ENCODE results near the gene FAM200B. TPM values are rescaled to one million over a fixed set of nuclear protein-coding genes. Genes with fewer than 3 reads are reported as not detected.

FAM200B gene
- total RNA-seq, 1 donor from 2014 or later, result 43.6 TPM

GRCh38 chr4:15676039-15676438 lies 5.6 kb upstream of the FAM200B start:
- no peak overlapping the region for H3K27ac Mint-ChIP-seq
- H3K9me3 Mint-ChIP-seq, result no peaks in the 10 kb centered on the region
- H3K27me3 Mint-ChIP-seq, result no peaks in the 10 kb centered on the region
- peaks cover 27% of the 10 kb centered on the region for H3K36me3 Mint-ChIP-seq
- TF ChIP-seq CTCF (conservative IDR thresholded peaks at IDR 0.05), result no peak
- DNase-seq (ENCODE audit: extremely low spot score, unreplicated experiment), result no peak
- H3K4me1 Mint-ChIP-seq (ENCODE audit: unreplicated experiment), result peaks cover 15% of the 10 kb centered on the region
- H3K4me3 Mint-ChIP-seq, result no peak overlapping the region

- no peaks in the 10 kb centered on the region for H3K27me3 Mint-ChIP-seq
- no peak for DNase-seq (ENCODE audit: extremely low spot score, unreplicated experiment)
These were observed 4.7 kb upstream of the FAM200B start for GRCh38 chr4:15676899-15677298.

GRCh38 chr4:15677507-15677988 lies 4.1 kb upstream of the FAM200B start:
- Mint-ChIP-seq H3K4me1 (ENCODE audit: unreplicated experiment) (peaks cover 15% of the 10 kb centered on the region), H3K27ac (peak overlapping the region; percentile 87), H3K36me3 (peaks cover 22% of the 10 kb centered on the region), H3K9me3 (no peaks in the 10 kb centered on the region), H3K4me3 (peak overlapping the region; percentile 81), H3K27me3 (no peaks in the 10 kb centered on the region)
- TF ChIP-seq CTCF (conservative IDR thresholded peaks at IDR 0.05), result no peak
- DNase-seq (ENCODE audit: extremely low spot score, unreplicated experiment), result no peak

More at GRCh38 chr4:15676899-15677298, 4.7 kb upstream of the FAM200B start:
- H3K4me3 Mint-ChIP-seq, result no peak overlapping the region
- peak overlapping the region; percentile 87 for H3K27ac Mint-ChIP-seq
- no peaks in the 10 kb centered on the region for H3K9me3 Mint-ChIP-seq
- H3K4me1 Mint-ChIP-seq (ENCODE audit: unreplicated experiment), result peaks cover 15% of the 10 kb centered on the region
- peaks cover 22% of the 10 kb centered on the region for H3K36me3 Mint-ChIP-seq
- TF ChIP-seq CTCF (conservative IDR thresholded peaks at IDR 0.05), result no peak

GRCh38 chr4:15681067-15681371 lies 608 bp upstream of the FAM200B start:
- Mint-ChIP-seq H3K27ac (peak overlapping the region; percentile 98), H3K4me3 (peak overlapping the region; percentile 100), H3K4me1 (ENCODE audit: unreplicated experiment) (peaks cover 28% of the 10 kb centered on the region), H3K9me3 (no peaks in the 10 kb centered on the region), H3K36me3 (peaks cover 23% of the 10 kb centered on the region), H3K27me3 (no peaks in the 10 kb centered on the region)
- no peak for TF ChIP-seq CTCF (conservative IDR thresholded peaks at IDR 0.05)
- DNase-seq (ENCODE audit: extremely low spot score, unreplicated experiment), result no peak

- peaks cover 31% of the 10 kb centered on the region for H3K36me3 Mint-ChIP-seq
- DNase-seq (ENCODE audit: extremely low spot score, unreplicated experiment), result no peak
- no peak for TF ChIP-seq CTCF (conservative IDR thresholded peaks at IDR 0.05)
- no peaks in the 10 kb centered on the region for H3K9me3 Mint-ChIP-seq
- H3K4me1 Mint-ChIP-seq (ENCODE audit: unreplicated experiment), result peaks cover 24% of the 10 kb centered on the region
- H3K4me3 Mint-ChIP-seq, result peak overlapping the region; percentile 100
- no peaks in the 10 kb centered on the region for H3K27me3 Mint-ChIP-seq
- H3K27ac Mint-ChIP-seq, result peak overlapping the region; percentile 98
These were observed 865 bp downstream of the FAM200B start for GRCh38 chr4:15682242-15683142.
